ENCODE measurements around the gene DLG1.

DNA sequence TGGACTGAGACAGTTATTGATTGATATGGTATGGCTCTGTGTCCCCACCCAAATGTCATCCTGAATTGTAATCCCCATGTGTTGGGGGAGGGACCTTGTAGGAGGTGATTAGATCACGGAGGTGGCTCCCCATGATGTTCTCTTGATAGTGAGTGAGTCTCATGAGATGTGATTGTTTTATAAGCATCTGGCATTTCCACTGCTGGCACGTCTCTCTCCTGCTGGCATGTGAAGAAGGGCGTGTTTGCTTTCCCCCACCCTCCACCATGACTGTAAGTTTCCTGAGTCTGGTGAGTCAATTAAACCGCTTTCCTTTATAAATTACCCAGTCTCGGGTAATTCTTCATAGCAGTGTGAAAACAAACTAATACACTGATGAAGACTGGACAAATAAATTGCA lies 163.2 kb downstream of the DLG1 start:
- TF ChIP-seq CTCF (IDR thresholded peaks at IDR 0.05) (no peak), POLR2A (IDR thresholded peaks at IDR 0.05) (no peak), POLR2AphosphoS5 (IDR thresholded peaks at IDR 0.05; ENCODE audit: insufficient read depth in 1 of 2, low read depth in 1 of 2) (no peak)
